GM18861 (cell line): ENCODE data around the gene ABCB6.
A peak's percentile ranks its signal among the peaks of the same experiment; 100 is the strongest.
"Not testable (repeated sequence)": the region's sequence is repeated elsewhere in the genome, so short reads cannot be mapped to it uniquely, and the experiment has no call there.

Experiments
- ATAC-seq: cut with Tn5 transposase; IDR thresholded peaks from one replicate; pipeline ENCODE4 v1.9.1; 2021; ENCODE audit not compliant: unreplicated experiment

Gene ABCB6

DNA sequence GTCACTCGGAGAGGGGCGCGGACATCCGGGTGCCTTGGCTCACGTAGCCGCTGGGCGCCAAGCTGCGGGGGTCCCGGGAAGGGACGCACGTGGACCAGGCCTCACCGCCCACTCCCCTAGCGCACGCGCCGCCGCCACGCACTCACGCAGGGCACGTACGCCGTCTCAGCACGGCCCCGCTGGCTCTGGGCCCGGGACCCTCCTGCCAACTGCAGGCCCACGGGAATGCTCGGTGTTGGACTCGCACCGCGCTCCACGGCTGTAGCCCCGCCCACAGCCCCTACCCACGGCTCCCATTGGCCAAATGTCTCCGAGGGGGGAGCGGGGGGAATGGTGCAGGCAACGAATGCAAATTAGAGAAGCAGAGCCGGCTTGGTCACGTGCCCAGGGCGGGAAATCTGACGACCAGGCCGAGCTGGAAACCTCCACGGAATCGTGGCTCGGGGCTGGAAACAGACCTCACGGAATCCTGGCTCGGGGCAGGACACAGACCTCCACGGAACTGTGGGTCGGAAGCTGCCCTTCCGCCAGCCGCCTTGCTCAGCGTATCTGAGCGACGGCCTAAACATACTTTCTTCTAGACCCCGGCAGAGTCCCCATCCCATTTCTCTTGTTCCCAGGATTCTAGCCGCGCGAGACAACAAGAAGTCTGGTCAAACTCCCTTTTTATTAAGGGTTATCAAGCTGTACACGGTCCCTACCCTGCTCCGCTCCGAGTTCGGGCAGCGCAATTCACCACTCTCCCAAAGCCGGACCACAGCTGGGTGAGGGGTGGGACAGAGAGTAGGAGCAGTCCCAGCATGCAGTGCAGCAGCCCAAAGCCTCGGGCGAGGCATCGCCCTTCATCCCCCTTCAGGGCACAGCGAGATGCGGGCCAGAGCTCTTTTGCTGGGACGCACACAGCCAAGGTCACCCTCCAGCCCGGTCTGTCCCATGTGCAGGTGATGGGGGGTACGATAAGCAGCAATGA, at the start of gene ABCB6:
Gene ABCB6, minus strand, starts transcription at position 227 of the 970 bp plus-strand sequence. CDS start 285 bp downstream, outside the sequence.
- peak; percentile 52 for ATAC-seq

DNA sequence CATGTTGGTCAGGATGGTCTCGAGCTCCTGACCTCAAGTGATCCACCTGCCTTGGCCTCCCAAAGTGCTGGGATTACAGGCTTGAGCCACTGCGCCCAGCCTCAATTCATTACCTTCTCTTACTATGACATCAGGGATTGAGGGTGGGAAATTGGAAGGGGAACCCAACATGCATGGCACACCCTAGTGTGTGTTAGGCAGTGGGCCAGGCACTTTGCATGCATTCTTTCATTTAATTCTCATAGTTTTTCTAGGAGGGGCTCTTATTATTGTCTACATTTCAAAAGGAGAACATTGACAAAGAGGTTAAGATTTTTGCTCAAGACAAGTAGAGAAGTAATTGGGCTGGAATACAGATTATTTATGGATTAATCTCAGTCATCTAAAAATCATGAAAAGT, 49.5 kb upstream of the ABCB6 start:
- ATAC-seq: no peak

DNA sequence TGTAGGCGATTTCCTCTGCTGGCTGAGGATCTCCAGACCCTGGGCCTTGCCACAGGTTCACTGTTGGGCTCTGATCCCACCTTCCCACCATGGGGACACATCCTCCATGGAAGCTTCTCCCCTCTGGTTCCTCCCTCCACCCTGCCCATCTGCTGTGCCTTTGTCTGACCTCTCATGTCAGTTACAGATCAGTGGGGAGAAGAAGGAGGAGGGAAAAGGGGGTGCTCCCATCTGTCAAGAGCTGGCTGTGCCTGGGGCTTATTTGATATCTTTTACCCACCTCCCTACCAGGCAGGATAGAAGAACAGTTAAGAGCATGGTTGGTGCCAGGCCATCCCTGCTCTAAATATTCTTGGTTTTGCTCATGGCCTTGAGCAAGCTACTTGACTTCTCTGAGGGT, 48.1 kb upstream of the ABCB6 start:
- no peak for ATAC-seq

DNA sequence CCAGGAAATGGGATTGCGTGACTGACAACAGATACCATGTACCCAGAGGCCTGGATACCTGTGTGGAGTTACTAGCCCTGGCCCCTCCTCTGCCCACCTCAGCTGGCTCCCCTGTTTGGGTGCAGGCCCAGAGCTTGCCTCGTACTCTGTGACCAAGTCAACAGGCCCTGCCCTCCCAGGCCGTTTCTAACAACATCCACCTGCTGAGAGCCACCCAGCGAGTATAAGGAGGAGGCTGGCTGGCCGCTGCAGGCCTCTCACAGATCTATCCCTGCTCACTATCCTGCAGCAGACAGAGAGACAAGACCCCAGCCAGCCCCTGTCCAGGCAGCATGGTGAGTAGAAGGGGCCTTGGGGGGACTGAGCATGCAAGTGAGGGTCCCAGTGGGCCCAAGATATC, 47.5 kb upstream of the ABCB6 start:
- no peak for ATAC-seq

DNA sequence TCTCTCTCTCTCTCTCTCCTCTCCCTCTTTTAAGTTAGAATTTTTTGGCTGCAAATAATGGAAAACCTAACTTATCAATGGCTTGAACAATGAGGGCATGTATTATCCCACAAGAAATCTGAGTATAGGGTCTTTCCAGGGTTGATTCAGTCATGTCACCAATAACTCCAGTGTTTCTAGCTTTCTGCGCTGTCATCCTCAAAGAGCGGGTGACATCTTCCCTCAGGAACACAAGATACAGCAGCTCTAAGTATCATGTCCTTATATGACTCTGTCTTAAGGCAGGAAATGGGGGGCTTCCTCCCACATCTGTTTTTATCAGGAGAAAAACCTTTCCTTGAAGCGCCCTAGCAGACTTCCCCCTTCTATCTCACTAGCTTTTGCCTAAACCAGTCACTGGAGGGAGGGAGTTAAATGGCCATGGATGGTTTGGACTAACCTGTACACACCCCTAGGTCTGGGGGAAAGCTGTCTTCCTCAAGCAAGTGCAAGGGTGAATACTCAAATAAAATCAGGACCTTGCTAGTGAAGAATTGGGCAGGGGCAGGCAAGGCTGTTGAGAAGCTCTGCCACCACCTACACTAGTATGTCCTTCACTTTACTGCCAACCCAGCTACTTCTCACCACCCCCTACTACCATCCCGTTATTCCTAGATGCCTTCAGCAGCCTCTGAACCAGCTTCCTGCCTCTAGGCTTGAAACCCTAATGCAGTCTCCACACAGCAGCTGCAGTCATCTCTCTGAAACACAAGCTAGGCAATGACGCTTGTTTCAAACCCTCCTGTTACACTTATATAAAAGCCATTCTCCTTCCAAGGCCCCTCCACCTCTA, 42.5 kb upstream of the ABCB6 start:
- ATAC-seq: no peak

DNA sequence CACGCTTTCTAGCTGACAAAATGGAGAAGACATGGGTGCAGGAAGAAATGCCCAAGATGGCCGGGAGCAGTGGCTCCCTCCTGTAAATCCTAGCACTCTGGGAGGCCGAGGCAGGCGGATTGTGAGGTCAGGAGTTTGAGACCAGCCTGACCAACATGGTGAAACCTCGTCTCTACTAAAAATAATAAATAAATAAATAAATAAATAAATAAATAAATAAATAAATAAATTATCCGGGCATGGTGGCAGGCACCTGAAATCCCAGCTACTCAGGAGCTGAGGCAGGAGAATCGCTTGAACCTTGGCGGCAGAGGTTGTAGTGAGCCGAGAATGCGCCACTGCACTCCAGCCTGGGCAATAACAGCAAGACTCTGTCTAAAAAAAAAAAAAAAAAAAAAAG, 40.2 kb upstream of the ABCB6 start:
- not testable (repeated sequence) for ATAC-seq

DNA sequence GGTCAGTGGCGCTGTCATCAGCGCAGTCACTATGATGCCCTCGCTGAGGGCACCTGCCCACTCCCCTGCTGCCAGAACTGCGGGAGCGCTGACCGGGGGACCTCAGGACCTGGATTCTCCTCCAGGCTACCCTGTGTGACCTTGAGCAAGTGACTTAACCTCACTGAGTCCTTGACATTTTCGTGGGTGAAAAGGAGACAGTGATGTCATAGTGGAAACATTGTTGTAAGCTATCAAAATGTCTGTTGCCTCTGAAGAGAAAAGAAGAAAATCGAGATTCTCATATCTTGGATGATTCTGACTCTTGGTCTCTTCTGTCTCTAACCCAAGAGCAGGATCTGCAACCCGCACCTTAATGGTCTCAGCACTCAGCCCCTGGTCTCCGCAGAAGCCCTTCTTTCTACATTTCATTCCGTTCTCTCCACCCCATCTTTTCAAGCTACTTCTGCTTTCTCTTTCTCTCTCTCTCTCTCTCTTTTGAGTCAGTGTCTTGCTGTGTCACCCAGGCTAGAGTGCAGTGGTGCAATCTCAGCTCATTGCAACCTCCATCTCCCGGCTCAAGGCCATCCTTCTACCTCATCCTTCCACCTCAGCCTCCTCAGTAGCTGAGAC, 35.9 kb upstream of the ABCB6 start:
- peak; percentile 15 for ATAC-seq

DNA sequence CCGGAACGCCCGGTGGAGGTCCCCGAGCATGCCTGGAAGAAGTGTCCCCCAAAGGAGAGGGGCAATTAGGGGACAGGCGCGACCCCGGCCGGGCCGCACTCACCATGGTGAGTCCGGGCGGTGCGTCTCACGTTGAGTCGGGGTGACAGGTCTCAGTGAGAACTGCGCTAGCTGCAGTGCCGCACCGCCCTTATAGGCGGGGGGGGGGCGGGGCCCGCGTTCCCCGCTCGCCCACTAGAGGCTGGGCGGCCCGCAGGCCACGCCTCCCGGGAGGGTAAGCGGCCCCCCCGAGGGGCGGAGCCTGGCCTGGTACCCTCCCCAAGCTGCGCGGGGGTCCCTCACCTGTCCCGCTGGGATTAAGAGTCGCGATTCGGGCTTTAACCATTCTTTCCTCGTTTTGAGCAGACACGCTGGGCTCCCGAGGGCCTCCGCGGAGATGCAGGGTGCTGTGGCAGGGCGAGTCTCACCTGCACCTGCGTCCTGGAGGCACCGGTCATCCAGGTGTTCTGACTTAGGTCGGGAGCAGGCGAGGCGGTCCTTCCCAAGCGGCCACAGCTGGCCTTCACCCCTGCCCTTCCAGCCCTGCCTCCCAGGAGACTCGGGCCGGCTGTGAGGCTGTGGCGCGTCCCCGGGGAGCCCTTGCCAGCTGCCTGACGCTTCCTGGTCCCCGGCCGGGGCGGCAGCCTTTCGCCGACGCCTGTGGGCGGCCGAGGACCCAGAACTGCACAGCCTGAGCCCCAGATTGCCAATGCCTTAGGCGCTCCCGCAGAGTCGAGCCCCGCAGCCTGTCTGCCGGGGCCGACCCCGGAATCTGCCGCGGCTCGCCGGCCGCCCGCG, 35.2 kb upstream of the ABCB6 start, which contains the start of gene TUBA4A:
Gene TUBA4A, minus strand, starts transcription at position 166 of the 837 bp plus-strand sequence. Its CDS starts 60 bp downstream, at position 106.
- ATAC-seq: peak; percentile 30

DNA sequence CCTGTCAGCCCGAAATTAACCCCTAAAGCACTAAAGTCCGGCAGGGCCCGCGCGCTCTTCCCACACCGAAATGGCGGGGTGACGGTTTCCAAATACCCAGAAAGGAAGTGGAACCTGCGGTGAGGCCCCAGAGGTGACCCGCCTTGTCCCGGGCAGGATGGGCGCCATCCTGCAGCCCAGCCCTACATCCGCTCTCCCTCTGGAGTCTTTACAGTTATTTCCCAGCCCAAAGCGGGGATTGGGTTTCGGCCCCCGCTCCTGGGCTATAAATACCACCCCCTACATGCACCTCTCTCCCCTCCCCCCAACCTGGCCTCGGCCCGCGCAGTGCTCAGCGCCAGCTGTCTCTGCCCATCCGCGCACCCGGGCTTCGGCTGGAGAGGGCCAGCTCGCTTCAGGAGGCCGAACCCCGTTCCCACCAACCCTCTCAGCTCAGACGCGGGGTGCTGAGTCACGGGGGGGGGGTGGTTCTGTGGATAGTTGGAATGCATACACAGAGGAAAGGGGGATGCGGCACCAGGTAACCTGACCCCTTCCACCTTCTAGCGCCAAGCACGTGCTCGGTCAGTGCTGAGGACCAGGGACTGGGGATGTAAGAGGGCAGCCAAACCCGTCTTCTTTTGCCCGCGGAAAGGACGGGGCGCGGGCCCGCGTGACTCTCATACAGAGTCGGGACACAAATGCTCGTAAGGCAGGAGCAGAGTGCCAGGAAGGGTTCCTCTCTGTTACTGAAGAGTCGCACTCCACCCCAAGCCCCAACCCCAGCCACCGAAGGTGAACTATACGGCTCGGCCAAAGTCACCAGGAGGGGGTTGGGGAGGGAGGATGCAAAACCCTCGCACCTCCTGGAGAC, 34.4 kb upstream of the ABCB6 start, which contains the start of gene TUBA4B:
Gene TUBA4B, plus strand, starts transcription at position 344 of the 853 bp plus-strand sequence. Its CDS starts 165 bp downstream, at position 509.
- no peak for ATAC-seq

DNA sequence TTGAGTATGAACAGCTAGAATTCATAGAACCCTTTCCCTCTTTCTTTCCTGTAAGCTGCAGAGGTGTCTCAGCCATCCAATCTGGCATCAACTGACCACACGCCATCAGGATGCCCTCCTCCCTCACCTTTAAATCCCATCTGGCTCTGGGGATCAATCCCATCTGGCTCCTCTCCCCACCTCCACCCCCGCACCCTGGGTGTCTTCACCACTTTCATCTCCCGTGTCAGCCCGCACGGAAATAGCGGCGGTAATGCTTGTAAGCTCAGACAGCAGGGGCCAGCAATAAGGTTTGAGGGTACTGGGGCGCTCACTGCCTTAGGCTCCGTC, 33.8 kb upstream of the ABCB6 start:
- ATAC-seq: no peak

DNA sequence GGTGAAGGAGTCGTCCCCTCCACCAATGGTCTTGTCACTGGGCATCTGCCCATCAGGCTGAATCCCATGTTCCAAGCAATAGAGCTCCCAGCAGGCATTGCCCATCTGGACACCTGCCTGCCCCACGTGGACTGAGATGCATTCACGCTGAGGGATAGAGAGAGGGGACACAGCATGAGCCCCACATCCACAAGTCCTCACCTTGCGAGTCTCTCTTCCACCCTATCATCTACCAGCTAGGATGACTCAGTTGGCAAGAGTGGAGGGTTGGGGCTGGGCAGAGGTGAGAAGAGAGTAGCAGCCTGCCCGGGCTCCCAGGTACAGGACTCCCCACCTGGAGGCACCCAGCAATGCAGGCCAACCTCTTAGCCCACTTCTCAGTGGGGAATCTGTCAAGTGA, 33.3 kb upstream of the ABCB6 start:
- no peak for ATAC-seq

DNA sequence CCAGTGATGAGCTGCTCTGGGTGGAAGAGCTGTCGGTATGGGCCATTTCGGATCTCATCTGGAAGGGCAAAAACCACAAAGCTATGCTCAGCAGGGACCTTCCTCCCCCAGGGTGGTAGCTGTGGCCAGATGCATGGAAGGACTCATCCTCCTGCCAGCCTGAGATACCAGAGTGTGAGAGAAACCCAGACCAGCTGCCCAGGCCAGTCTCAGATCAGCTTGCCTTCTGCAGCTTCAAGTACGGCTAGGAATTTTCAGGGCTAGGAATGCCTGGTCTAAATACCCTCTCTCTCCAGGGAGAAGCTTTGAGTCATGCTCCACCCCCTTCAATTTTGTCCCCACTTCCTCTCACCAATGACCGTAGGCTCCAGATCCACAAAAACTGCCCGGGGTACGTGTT, 32.9 kb upstream of the ABCB6 start:
- no peak for ATAC-seq

DNA sequence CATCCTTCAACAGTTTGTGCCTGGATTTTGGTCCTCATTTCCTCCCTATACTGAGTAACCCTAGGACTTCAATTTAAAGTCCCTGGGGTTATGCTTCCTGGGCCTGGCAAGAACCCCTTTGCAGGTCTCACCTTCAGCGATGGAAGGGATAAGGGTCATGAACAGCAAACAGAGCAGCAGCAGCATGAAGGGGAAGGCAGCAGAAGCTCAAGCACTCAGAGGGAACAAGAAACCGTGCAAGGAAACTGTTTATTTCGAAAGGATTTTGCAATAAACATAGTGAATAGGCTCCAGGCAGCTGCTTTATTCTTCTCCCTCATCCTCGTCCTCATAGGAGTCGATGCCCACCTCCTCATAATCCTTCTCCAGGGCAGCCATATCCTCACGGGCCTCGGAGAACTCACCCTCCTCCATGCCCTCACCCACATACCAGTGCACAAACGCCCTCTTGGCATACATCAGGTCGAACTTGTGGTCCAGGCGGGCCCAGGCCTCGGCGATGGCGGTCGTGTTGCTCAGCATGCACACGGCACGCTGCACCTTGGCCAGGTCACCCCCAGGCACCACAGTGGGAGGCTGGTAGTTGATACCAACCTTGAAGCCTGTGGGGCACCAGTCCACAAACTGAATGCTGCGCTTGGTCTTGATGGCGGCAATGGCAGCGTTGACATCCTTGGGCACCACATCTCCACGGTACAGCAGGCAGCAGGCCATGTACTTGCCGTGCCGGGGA, 31.5 kb upstream of the ABCB6 start:
- ATAC-seq: no peak

DNA sequence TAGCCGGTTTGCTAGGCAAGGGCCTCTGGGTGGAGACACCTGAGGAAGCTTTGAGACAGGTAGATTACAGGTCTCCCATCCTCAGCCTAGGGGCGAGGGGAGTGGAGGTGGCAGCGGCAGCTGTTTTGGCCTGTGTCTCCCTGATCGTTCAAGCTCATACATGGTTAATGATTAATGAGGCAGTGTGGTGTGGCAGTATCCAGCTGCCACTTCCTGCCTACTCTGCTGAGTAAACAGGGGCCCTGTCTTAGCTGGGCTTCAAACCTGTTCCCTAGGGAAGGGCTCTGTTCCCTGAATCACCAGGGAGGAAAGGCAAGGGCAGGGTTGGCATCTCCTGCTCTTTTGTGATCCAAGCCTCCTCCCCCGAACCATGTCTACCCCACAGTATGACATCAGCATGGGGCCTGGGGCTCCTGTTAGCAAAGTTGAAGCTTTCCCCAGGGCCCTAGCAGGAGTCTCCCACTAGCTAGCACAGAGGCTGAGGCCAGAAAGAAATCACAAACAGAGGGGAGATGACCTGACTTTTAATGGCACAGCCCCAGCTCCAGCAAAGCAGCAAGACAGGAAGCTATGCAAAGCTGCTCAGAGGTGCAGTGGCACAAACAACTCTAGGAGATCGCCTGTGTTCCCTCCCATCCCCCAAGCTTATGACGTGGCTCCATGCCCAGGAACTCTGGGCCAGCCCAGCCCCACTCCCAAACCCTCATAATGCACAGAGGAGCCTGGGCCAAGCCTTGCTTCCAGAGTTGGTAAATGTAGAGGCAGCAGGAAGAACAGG, 30.6 kb upstream of the ABCB6 start:
- ATAC-seq: peak; percentile 52

DNA sequence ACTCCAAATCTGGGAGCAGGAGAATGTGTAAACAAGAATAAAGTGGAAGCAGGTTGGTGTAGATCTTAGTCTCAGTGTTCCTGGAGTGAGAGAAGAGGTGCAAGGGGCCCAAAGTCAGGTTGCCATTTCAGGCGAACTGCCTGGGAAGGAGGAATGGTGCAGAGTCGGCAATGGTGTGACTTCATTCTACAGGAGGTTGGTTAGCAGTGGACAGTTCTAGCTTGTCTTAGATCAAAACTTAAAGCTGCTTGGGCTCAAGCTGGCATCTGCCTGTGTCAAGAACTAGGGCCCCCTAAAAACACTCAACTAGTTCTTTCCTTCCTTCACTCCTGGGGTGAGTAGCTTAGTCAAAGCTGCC, 30.1 kb upstream of the ABCB6 start:
- no peak for ATAC-seq

DNA sequence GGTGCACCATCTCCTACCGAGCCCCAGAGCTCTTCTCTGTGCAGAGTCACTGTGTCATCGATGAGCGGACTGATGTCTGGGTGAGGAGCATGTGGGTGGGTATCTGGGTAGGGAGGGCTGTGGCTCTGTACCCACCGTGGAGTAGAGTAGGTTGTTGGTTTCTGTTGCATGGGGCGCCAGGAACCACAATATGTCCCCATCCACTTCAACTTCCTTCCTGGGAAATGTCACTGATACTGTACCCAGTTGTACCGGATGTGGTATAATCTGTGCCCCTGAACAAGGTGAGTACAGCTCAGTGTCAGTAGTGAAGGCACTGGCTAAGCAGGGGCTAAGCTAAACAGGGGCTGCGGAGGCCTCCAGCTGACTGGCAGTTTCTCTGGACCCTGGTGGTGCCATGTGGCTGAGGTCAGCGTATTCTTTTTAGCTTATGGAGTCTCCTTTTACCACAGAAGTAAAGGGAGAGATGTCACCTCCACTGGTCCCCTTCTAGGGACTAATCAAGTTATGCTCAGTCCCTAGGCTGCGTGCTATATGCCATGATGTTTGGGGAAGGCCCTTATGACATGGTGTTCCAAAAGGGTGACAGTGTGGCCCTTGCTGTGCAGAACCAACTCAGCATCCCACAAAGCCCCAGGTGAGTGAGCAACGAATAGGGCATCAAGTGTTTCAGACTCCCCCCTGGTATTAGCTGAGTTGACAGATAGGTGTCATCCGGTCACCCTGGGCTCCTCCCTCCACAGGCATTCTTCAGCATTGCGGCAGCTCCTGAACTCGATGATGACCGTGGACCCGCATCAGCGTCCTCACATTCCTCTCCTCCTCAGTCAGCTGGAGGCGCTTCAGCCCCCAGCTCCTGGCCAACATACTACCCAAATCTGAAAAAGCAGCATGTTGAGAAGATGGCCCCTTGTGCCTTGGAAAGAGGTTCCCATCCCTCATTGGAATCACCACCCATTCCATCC, 29.2 kb upstream of the ABCB6 start:
- ATAC-seq: no peak

DNA sequence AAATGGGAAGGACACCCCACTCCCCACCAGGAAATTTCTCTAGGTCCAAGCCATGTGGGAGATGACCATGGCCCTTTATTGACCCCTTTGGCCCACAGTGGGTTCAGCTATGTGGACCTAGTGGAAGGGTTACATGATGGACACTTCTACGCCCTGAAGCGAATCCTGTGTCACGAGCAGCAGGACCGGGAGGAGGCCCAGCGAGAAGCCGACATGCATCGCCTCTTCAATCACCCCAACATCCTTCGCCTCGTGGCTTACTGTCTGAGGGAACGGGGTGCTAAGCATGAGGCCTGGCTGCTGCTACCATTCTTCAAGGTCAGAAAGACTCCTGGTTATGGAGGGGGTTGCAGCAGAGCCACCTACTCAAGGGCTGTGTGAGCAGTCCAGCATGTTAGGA, 27.8 kb upstream of the ABCB6 start:
- ATAC-seq: no peak
